Liver (tissue), 9 donors: ENCODE results near the gene ITPK1. TPM values are rescaled to one million over a fixed set of nuclear protein-coding genes. Genes with fewer than 3 reads are reported as not detected.

ENCODE experiments used
- DNase-seq: peaks from one replicate; pipeline ENCODE4 v3.0.0-alpha.2; 2017; ENCODE audit warnings: low spot score
- H3K27ac ChIP-seq, 2 donors: one replicate each; pipeline ENCODE4 v1.7.0; 2013; ENCODE audit warnings: inconsistent platforms in 2 of 2, low read length in 2 of 2, control low read depth in 1 of 2, low read depth in 1 of 2, mild to moderate bottlenecking in 1 of 2
- H3K27me3 ChIP-seq, 4 donors: one replicate each; pipeline versions ENCODE4 v1.6.1 to v1.7.0; 2013; ENCODE audit warnings: low read length in 3 of 4, inconsistent platforms in 1 of 4, mild to moderate bottlenecking in 1 of 4, moderate library complexity in 1 of 4; ENCODE audit not compliant: control insufficient read depth in 4 of 4, insufficient read depth in 4 of 4
- H3K36me3 ChIP-seq, 4 donors: one replicate each; pipeline versions ENCODE4 v1.6.1 to v1.7.0; 2013; ENCODE audit warnings: low read length in 3 of 4, mild to moderate bottlenecking in 3 of 4, low read depth in 1 of 4, moderate library complexity in 1 of 4; ENCODE audit not compliant: control insufficient read depth in 4 of 4, insufficient read depth in 3 of 4
- H3K4me1 ChIP-seq, 4 donors: one replicate each; pipeline versions ENCODE4 v1.6.1 to v1.7.0; 2013; ENCODE audit warnings: low read length in 3 of 4, mild to moderate bottlenecking in 3 of 4, moderate library complexity in 1 of 4; ENCODE audit not compliant: control insufficient read depth in 4 of 4, insufficient read depth in 4 of 4
- H3K4me3 ChIP-seq, 3 donors: one replicate each; pipeline versions ENCODE4 v1.6.1 to v1.7.0; 2013; ENCODE audit warnings: low read length in 3 of 3, control low read depth in 1 of 3, low read depth in 1 of 3, mild to moderate bottlenecking in 1 of 3
- H3K9ac ChIP-seq, 2 donors: one replicate each; pipeline ENCODE4 v1.7.0; 2013; ENCODE audit warnings: low read length in 2 of 2, mild to moderate bottlenecking in 2 of 2, moderate library complexity in 2 of 2, control low read depth in 1 of 2, low read depth in 1 of 2
- H3K9me3 ChIP-seq, 4 donors: one replicate each; pipeline versions ENCODE4 v1.6.1 to v1.7.0; 2013; ENCODE audit warnings: low read length in 3 of 4; ENCODE audit not compliant: control insufficient read depth in 4 of 4
- CTCF ChIP-seq: fragments of 150-350 bp; IDR thresholded peaks from 2 replicates; pipeline ENCODE4 v1.5.1; 2017; ENCODE audit warnings: improper control_type of control experiment, low read depth, low read length; ENCODE audit not compliant: missing input control
- EGR1 ChIP-seq, 2 donors: IDR thresholded peaks; 2 replicates each; pipeline ENCODE4 v1.6.1; 2016 to 2018; ENCODE audit warnings: antibody characterized with exemption in 2 of 2, low read depth in 2 of 2
- FOXA1 ChIP-seq: IDR thresholded peaks from 2 replicates; pipeline ENCODE4 v1.6.1; 2016; ENCODE audit warnings: antibody characterized with exemption
- FOXA2 ChIP-seq: IDR thresholded peaks from 2 replicates; pipeline ENCODE4 v1.6.1; 2016; ENCODE audit warnings: antibody characterized with exemption
- GABPA ChIP-seq, 2 donors: IDR thresholded peaks in 1 of 2; conservative IDR thresholded peaks in 1 of 2; 2 replicates each; pipeline ENCODE4 v1.6.1; 2016; ENCODE audit warnings: antibody characterized with exemption in 2 of 2, mild to moderate bottlenecking in 1 of 2, moderate library complexity in 1 of 2
- HNF4A ChIP-seq, 2 donors: conservative IDR thresholded peaks; 2 replicates each; pipeline ENCODE4 v1.6.1; 2016; ENCODE audit warnings: antibody characterized with exemption in 2 of 2, mild to moderate bottlenecking in 2 of 2
- HNF4G ChIP-seq: IDR thresholded peaks from 2 replicates; pipeline ENCODE4 v1.6.1; 2016; ENCODE audit warnings: antibody characterized with exemption
- JUND ChIP-seq, 2 donors: IDR thresholded peaks; 2 replicates each; pipeline ENCODE4 v1.6.1; 2016; ENCODE audit warnings: antibody characterized with exemption in 2 of 2
- NR2F2 ChIP-seq: IDR thresholded peaks from 2 replicates; pipeline ENCODE4 v1.6.1; 2016; ENCODE audit warnings: antibody characterized with exemption
- RAD21 ChIP-seq, 2 donors: IDR thresholded peaks; 2 replicates each; pipeline ENCODE4 v1.6.1; 2016; ENCODE audit warnings: antibody characterized with exemption in 2 of 2, mild to moderate bottlenecking in 2 of 2
- REST ChIP-seq: IDR thresholded peaks from 2 replicates; pipeline ENCODE4 v1.6.1; 2016; ENCODE audit warnings: antibody characterized with exemption, mild to moderate bottlenecking
- RXRA ChIP-seq, 2 donors: IDR thresholded peaks; 2 replicates each; pipeline ENCODE4 v1.6.1; 2017 to 2018; ENCODE audit warnings: antibody characterized with exemption in 2 of 2, mild to moderate bottlenecking in 1 of 2
- SP1 ChIP-seq: IDR thresholded peaks from 2 replicates; pipeline ENCODE4 v1.6.1; 2018; ENCODE audit warnings: antibody characterized with exemption, mild to moderate bottlenecking
- TAF1 ChIP-seq: conservative IDR thresholded peaks from 2 replicates; pipeline ENCODE4 v1.6.1; 2016; ENCODE audit warnings: antibody characterized with exemption, mild to moderate bottlenecking
- YY1 ChIP-seq: IDR thresholded peaks from 2 replicates; pipeline ENCODE4 v1.6.1; 2016; ENCODE audit warnings: antibody characterized with exemption, mild to moderate bottlenecking
- ZBTB33 ChIP-seq: IDR thresholded peaks from 2 replicates; pipeline ENCODE4 v1.6.1; 2016; ENCODE audit warnings: antibody characterized with exemption
- WGBS: extraction: QIAGEN DNeasy Blood & Tissue Kit; methylation state at CpG from one replicate; pipeline ENCODE4 v1.1.7; 2013; 5-methylcytosine and 5-hydroxymethylcytosine counted together
- polyA plus RNA-seq, 2 donors: library from polyadenylated mRNA; stranded (reverse) in 1 of 2; unstranded in 1 of 2; fragments of 200-250 nt in 1 of 2; fragments of >200 nt in 1 of 2; fragmentation: Nextera tagmentation in 1 of 2; extraction: Ambion mirVana in 1 of 2; gene quantifications; one replicate each; pipeline versions ENCODE4 v1.2.1 to v1.2.3, GENCODE V29; 2013 to 2015
- total RNA-seq, 2 donors: library from RNA; depleted of rRNA; stranded (reverse); fragments of >200 nt; gene quantifications; one replicate each; pipeline ENCODE4 v1.2.3, GENCODE V29; 2014
- TF ChIP-seq, protein P1 (sequence below): IDR thresholded peaks from 2 replicates; pipeline ENCODE4 v1.6.1; 2016; ENCODE audit warnings: antibody characterized with exemption
- donor health status: healthy.
- donor health status: healthy.
- donor health status: healthy.
- donor health status: healthy.
- donor health status: healthy.

ITPK1 gene
- total and polyA plus RNA-seq, 4 donors = 9.0 to 41.2 (median 20.4) TPM

DNA sequence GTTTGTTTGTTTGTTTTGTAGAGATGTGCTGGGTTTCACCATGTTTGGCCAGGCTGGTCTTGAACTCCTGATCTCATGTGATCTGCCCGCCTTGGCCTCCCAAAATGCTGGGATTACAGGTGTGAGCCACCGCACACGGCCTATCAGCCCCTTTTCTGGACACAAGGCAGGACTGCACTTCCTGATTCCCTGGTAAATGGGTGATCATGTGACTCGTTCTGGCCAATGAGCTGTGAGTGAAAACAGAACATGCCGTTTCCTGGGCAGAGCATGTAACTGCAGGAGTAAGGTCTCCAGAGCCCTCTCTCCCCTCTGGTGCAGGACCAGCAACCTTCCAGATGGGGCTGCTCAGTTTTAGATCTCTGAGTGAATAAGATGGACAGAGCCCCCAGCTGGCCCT, 92.7 kb downstream of the ITPK1 start (continued):
- TF ChIP-seq SP1 (no peak), REST (no peak), HNF4G (no peak)

- no peak overlapping the region for H3K9ac ChIP-seq
- no peak overlapping the region for H3K4me3 ChIP-seq
- DNase-seq = no peak
- H3K9me3 ChIP-seq = no peaks in the 10 kb centered on the region
- WGBS = 87% methylated on average over 8 of the region's 8 CpGs
- H3K27me3 ChIP-seq = no peaks in the 10 kb centered on the region
- TF ChIP-seq TAF1 = no peak
- H3K36me3 ChIP-seq = no peaks in the 10 kb centered on the region
- peaks cover 15 to 39% (median 24%) of the 10 kb centered on the region in 4 donors for H3K4me1 ChIP-seq
- H3K27ac ChIP-seq = no peak overlapping the region
These were observed 95.8 kb downstream of the ITPK1 start for GRCh38 chr14:93019970-93020369.

DNA sequence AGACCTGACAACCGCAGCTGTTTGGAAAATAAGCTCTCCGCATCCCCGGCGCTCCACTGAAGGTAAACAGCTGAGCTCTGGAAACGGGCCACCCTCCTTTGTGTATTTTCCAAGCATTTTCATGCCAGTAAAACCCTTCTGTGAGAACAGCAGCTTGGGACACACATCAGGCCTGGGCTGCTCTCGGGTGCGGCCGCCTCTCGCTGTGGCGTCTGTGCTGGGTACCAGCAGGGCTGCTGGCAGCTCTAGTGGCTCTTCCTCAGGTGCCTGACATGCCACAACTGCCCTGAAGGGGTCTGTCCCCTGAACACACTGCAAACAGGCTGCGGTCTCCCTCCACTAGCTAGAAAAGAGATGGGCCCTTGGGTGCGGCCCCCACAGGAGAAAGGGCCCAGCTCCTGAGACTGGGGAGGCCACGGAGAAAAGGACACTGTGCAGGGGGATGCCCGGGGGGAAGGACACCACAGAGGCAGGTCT, 96.3 kb downstream of the ITPK1 start:
- Histone ChIP-seq H3K27me3 (no peaks in the 10 kb centered on the region), H3K4me3 (no peak overlapping the region), H3K4me1 (peaks cover 15 to 39% (median 24%) of the 10 kb centered on the region in 4 donors), H3K9ac (no peak overlapping the region), H3K9me3 (no peaks in the 10 kb centered on the region), H3K27ac (no peak overlapping the region), H3K36me3 (peaks cover 0 to 4% (median 0%) of the 10 kb centered on the region in 4 donors)
- no peak for TF ChIP-seq ZBTB33
- TF ChIP-seq FOXA2 = peak; percentile 76
- peak; percentile 58 for TF ChIP-seq FOXA1
- peak in 1 of 2 donors; percentile 28 for TF ChIP-seq HNF4A (conservative IDR thresholded peaks at IDR 0.05)
- TF ChIP-seq YY1 = no peak
- peak in 1 of 2 donors; percentile 10 for TF ChIP-seq JUND (IDR thresholded peaks at IDR 0.05)
- TF ChIP-seq NR2F2 = no peak
- peak; percentile 15 to 70 for TF ChIP-seq RXRA (IDR thresholded peaks at IDR 0.05)
- no peak for TF ChIP-seq CTCF
- TF ChIP-seq GABPA (IDR thresholded peaks at IDR 0.05 in 1 of 2, conservative IDR thresholded peaks at IDR 0.05 in 1 of 2) = no peak
- TF ChIP-seq, protein P1, sequence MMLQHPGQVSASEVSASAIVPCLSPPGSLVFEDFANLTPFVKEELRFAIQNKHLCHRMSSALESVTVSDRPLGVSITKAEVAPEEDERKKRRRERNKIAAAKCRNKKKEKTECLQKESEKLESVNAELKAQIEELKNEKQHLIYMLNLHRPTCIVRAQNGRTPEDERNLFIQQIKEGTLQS = no peak
- TF ChIP-seq RAD21 (IDR thresholded peaks at IDR 0.05) = peak; percentile 30 to 48
- no peak for TF ChIP-seq EGR1 (IDR thresholded peaks at IDR 0.05; ENCODE audit: low read depth in 2 of 2)
- TF ChIP-seq HNF4G = no peak
- DNase-seq = no peak
- WGBS = 59% methylated on average over 14 of the region's 14 CpGs
